Measurements from ENCODE around the gene PEAK1.

DNA sequence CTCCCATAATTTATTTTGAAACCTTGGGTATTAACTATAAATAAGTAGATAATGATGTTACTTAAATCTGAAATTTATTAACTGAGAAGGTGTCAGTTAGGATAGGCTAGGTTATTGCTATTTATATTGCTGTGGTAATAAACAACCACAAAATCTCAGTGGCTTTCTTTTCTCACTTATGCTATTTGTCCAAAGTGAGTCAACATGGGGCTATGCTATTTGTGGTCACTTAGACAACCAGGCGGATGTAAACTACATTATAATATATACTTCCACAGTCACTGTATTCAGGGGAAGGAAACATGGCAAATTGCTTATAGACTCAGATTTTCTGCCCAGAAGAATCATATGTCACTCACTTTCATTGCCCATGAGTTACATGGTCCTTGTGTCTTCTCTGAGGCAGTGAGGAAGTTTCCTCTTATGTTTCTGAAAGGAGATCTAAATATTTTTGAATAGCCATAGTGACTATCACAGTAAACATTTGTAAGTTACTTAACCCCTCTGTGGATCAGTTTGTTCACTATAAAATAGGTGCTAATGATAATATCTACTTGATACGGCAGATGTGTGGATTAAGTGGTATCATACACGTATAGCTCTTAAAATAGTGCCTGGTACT is 20.6 kb upstream of the PEAK1 start:
- TF ChIP-seq, protein P1, sequence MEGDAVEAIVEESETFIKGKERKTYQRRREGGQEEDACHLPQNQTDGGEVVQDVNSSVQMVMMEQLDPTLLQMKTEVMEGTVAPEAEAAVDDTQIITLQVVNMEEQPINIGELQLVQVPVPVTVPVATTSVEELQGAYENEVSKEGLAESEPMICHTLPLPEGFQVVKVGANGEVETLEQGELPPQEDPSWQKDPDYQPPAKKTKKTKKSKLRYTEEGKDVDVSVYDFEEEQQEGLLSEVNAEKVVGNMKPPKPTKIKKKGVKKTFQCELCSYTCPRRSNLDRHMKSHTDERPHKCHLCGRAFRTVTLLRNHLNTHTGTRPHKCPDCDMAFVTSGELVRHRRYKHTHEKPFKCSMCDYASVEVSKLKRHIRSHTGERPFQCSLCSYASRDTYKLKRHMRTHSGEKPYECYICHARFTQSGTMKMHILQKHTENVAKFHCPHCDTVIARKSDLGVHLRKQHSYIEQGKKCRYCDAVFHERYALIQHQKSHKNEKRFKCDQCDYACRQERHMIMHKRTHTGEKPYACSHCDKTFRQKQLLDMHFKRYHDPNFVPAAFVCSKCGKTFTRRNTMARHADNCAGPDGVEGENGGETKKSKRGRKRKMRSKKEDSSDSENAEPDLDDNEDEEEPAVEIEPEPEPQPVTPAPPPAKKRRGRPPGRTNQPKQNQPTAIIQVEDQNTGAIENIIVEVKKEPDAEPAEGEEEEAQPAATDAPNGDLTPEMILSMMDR (IDR thresholded peaks at IDR 0.05) = no peak
- TF ChIP-seq POLR2A (IDR thresholded peaks at IDR 0.05) = no peak
